Brain pericyte (primary cell): Measurements from ENCODE around the gene SDHAF1.

Experiments
- DNase-seq: peaks from one replicate; pipeline ENCODE4 v3.0.0-alpha.2; 2012; ENCODE audit warnings: low read depth, low spot score

SDHAF1 gene

DNA sequence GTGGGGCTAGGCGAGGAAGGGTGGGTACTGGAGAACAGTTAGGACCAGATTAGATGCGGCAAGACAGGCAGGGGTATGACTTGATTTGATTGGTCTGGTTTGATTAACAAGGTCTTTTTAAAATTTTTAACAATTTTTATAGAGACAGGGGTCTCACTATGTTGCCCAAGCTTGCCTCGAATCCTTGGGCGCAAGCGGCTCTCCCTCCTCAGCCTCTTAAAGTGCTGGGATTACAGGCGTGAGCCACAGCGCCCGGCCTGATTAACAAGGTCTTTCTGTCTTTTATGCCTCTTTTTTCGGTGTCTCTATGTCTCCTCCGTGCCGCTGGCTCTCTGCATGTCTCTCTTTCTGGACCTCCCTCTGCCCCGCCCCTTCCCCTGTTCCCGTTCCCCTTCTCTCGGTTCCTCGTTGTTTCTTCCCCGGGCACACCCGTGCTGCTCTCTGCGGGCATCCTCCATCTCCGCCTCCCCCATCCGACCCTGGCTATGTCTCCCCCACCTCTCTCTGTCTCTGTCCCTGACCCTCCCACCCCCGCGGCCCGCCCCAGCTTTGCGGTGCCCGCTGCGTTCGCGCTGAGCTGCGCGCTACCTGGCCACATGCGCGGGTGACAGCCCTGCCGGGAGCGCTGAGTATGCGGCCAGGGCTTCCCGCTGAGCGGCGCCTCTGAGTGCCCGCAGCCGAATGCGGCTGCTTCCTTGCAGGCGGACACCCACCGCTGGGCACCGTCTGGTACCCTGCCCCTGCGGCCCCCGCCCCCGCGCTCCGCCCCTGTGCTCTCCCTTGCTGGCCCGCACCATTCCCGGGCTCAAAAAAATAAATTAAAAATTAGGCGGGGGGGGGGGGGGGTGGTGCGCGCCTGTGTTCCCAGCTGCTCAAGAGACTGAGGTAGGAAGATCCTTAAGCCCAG is 8.1 kb upstream of the SDHAF1 start:
- no peak for DNase-seq

- no peak for DNase-seq
Observed at GRCh38 chr19:35987571-35987896, 7.5 kb upstream of the SDHAF1 start.

DNA sequence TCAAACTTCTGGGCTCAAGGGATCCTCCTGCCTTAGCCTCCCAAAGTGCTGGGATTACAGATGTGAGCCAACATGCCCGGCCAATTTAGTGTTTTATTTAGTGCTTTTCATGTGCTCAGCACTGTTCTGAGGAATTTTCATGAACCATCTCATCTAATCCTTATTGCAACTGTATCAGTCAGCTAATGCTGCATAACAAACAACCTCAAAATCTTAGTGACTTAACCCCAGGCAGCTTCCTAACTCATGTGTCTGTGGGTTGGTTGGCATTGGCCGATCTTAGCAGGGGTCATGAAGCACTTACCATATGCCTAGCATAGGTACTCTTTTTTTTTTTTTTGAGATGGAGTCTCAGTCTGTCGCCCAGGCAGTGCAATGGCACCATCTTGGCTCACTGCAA is 6.2 kb upstream of the SDHAF1 start:
- no peak for DNase-seq

DNA sequence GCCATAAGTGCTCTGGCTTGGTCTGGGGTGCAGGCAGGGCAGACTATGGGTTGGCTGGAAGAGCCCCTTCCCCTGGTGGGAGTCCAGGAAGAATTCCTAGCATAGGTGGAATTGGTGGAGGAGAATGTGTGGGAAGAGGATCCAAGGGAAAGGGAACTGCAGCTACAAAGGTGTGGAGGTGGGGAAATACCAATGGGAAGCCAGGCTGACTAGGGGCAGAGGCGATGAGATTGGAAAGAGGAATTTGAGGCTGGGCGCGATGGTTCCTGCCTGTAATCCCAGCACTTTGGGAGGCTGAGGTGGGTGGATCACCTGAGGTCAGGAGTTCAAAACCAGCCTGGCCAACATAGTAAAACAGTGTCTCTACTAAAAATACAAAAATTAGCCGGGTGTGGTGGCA is 4.8 kb upstream of the SDHAF1 start:
- no peak for DNase-seq

- no peak for DNase-seq
Observed at GRCh38 chr19:35990771-35991730, 3.9 kb upstream of the SDHAF1 start.

- DNase-seq, result no peak
Observed at GRCh38 chr19:35991731-35992450, 3.1 kb upstream of the SDHAF1 start.

GRCh38 chr19:35992907-35993765 is 1.9 kb upstream of the SDHAF1 start:
- DNase-seq, result no peak

- no peak for DNase-seq
Observed at GRCh38 chr19:35993923-35994598, 927 bp upstream of the SDHAF1 start.

GRCh38 chr19:35996777-35997176 is 1.8 kb downstream of the SDHAF1 start:
- no peak for DNase-seq

- DNase-seq, result no peak
Observed at GRCh38 chr19:36001605-36002004, 6.6 kb downstream of the SDHAF1 start.

GRCh38 chr19:36003284-36003683 is 8.3 kb downstream of the SDHAF1 start:
- DNase-seq, result no peak

GRCh38 chr19:36006955-36007354 is 12.0 kb downstream of the SDHAF1 start:
- no peak for DNase-seq

DNA sequence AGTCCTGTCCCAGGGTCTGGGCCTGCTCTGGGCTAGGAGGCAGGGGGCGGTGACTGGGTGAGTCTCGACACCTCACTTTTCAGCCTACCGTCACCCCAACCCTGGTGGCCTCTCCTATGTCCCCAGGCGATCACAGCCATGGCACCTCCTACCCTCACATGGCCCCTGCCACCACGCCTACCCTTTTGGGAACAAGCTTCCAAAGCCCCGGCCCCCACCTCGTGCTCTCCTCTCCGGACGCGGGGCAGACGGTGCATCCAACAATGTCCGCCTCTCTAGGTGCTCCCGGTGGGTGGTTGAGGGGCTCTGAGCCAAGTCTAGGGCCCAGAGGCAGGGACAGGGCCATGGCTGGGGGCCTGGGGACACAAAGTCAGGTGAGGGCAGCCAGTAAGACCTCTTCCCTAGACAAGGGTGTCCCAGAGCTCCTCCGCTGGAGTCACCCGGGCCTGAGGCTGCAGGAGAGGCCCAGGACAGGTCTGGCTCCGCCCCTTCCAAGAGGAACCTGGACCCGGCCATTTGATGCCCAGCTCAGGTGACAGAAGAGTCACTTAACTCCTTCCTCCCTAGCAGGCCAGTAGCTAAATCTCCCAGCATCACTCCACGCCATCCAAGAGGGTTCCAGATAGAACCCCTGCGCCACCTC is 13.5 kb downstream of the SDHAF1 start, which contains the start of gene SYNE4:
Gene SYNE4 (minus strand): TSS at position 478 of the 643 bp plus-strand sequence. CDS start 132 bp downstream, at position 346.
- no peak for DNase-seq

DNA sequence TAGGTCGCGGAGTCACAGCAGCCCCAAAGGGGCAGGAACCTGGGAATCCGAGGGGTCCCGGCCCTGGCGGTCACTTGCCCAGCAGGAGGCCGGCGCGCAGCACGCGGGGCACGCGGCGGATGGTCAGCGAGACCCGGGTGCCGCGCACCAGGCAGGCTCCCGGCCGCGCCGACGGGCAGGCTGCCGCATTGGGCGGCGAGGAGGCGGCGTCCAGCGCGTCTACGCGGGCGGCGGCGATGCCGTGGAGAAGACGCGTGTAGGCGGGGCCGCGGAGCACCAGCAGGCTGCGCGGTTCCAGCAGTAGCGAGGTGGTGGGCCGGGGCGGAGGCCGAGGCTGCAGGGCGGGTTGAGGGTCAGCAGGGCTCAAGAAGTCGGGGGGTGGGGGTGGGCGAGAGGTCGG is 14.2 kb downstream of the SDHAF1 start:
- DNase-seq, result no peak

DNA sequence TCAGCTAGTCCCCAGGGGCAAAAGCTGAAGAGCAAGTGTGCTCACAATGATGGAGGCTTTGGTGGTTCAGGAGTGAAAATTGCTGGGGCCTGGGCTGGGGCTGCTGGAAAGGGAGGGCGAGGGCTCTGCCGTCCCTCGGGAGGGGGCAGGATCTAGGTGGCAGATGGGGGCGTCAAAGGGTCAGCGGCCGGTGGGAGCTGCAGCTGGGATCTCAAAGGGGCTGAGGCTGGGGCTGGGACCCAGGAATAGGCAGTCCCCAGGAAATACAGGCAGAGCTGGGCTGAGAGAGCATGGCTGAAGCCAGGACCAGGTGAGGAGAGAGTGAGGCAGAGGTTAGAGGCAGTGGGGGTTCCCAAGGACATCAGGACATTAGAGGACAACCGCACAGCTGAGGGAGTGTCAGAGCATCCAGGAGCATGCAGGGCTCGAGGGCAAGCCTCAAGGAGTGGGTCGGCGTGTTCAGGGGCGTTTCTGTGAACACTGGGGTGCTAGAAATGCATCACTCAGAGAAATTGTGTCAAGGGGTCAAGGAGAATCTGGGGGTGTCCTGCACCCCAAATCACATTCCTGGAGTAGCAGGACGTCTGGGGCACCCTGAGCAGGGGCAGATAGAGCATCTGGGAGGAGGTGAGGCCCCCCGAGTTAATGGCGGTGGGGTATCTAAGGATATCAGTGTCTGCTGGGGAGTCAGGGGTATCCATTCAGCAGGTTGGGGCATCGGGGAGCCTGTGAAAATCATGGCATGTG is 14.8 kb downstream of the SDHAF1 start:
- no peak for DNase-seq

- DNase-seq, result no peak
Observed at GRCh38 chr19:36010402-36010801, 15.4 kb downstream of the SDHAF1 start.

- DNase-seq, result no peak
Observed at GRCh38 chr19:36013280-36014011, 18.5 kb downstream of the SDHAF1 start.
